ENCODE data around the gene LRCH1.

DNA sequence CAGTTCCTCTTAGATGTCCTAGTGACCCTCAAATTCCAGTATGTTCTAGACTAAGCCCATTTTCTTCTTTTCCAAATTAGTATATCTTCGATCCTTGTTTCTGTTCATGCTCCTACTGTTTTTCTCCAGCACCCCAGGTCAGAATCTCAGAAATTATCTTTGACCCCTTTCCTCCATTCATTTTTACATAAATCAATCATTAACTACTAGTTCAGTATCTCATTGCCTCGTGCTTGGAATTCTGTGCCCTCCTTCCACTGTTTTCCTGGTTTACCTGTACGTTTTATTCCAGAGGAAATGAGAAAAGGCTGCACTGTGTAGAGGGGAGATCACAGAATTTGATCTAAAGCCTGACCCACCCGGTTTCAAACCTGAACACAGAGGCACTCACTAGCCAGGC lies 107.9 kb downstream of the LRCH1 start:
- TF ChIP-seq, protein P1, sequence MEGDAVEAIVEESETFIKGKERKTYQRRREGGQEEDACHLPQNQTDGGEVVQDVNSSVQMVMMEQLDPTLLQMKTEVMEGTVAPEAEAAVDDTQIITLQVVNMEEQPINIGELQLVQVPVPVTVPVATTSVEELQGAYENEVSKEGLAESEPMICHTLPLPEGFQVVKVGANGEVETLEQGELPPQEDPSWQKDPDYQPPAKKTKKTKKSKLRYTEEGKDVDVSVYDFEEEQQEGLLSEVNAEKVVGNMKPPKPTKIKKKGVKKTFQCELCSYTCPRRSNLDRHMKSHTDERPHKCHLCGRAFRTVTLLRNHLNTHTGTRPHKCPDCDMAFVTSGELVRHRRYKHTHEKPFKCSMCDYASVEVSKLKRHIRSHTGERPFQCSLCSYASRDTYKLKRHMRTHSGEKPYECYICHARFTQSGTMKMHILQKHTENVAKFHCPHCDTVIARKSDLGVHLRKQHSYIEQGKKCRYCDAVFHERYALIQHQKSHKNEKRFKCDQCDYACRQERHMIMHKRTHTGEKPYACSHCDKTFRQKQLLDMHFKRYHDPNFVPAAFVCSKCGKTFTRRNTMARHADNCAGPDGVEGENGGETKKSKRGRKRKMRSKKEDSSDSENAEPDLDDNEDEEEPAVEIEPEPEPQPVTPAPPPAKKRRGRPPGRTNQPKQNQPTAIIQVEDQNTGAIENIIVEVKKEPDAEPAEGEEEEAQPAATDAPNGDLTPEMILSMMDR (conservative IDR thresholded peaks at IDR 0.05; ENCODE audit: low read depth, low read length), result no peak
- TF ChIP-seq POLR2A (IDR thresholded peaks at IDR 0.05; ENCODE audit: low read depth, low read length), result no peak
- no peak for TF ChIP-seq RFX5 (IDR thresholded peaks at IDR 0.05; ENCODE audit: low read depth, low read length)
- TF ChIP-seq MXI1 (IDR thresholded peaks at IDR 0.05; ENCODE audit: borderline replicate concordance, low read depth, low read length), result no peak
- no peak for TF ChIP-seq BHLHE40 (IDR thresholded peaks at IDR 0.05; ENCODE audit: low read depth, low read length)
- TF ChIP-seq CEBPB (IDR thresholded peaks at IDR 0.05; ENCODE audit: low read depth, low read length), result no peak
